Keratinocyte (primary cell): ENCODE measurements around the gene RASGRF2. TPM values are rescaled to one million over a fixed set of nuclear protein-coding genes. Genes with fewer than 3 reads are reported as not detected.

ENCODE experiments used
- DNase-seq: peaks from one replicate; pipeline ENCODE4 v3.0.0-alpha.2; 2011; ENCODE audit warnings: low read depth, missing footprints, low spot score
- FAIRE-seq: peaks from 2 replicates; lab custom pipeline; 2011; peaks lifted over from hg19 to GRCh38; lab: Jason Lieb, UNC
- H2AFZ ChIP-seq: 2 replicates; pipeline ENCODE4 v1.6.0; 2012; ENCODE audit warnings: low read length, control low read depth, inconsistent platforms; ENCODE audit not compliant: control insufficient read depth
- H3K27ac ChIP-seq: 2 replicates; pipeline ENCODE4 v1.5.1; 2011; ENCODE audit warnings: low read length; ENCODE audit not compliant: control insufficient read depth, insufficient read depth
- H3K27me3 ChIP-seq: 3 replicates; pipeline ENCODE4 v1.6.0; 2011; ENCODE audit warnings: low read length; ENCODE audit not compliant: control insufficient read depth, insufficient read depth; ENCODE audit errors: extremely low read depth
- H3K36me3 ChIP-seq, 2 experiments: 2 replicates in 1 of 2; 3 replicates in 1 of 2; pipeline ENCODE4 v1.5.1; 2011; ENCODE audit warnings: low read length in 2 of 2, mild to moderate bottlenecking in 1 of 2; ENCODE audit not compliant: control insufficient read depth in 2 of 2, insufficient read depth in 2 of 2; ENCODE audit errors: extremely low read depth in 1 of 2
- H3K4me1 ChIP-seq: 3 replicates; pipeline ENCODE4 v1.5.1; 2011; ENCODE audit warnings: low read length; ENCODE audit not compliant: control insufficient read depth, insufficient read depth; ENCODE audit errors: extremely low read depth
- H3K4me2 ChIP-seq: 3 replicates; pipeline ENCODE4 v1.6.0; 2011; ENCODE audit warnings: low read depth, low read length; ENCODE audit not compliant: control insufficient read depth, insufficient read depth; ENCODE audit errors: extremely low read depth
- H3K4me3 ChIP-seq, 3 experiments: fragments of 200-600 bp in 1 of 3; sonication (generic) in 1 of 3; 2 replicates in 2 of 3; 3 replicates in 1 of 3; pipeline ENCODE4 v1.5.1; 2011 to 2016; ENCODE audit warnings: low read length in 3 of 3, mild to moderate bottlenecking in 3 of 3, control low read depth in 2 of 3, inconsistent platforms in 1 of 3, low read depth in 1 of 3, mixed read lengths in 1 of 3, mixed run types in 1 of 3, moderate library complexity in 1 of 3; ENCODE audit not compliant: control insufficient read depth in 2 of 3, insufficient read depth in 2 of 3; ENCODE audit errors: extremely low read depth in 1 of 3
- H3K79me2 ChIP-seq: 2 replicates; pipeline ENCODE4 v1.6.0; 2012; ENCODE audit warnings: low read length; ENCODE audit not compliant: control insufficient read depth, insufficient read depth
- H3K9ac ChIP-seq: 3 replicates; pipeline ENCODE4 v1.6.0; 2011; ENCODE audit warnings: low read length; ENCODE audit not compliant: control insufficient read depth, insufficient read depth; ENCODE audit errors: extremely low read depth
- H3K9me1 ChIP-seq: 3 replicates; pipeline ENCODE4 v1.6.0; 2011; ENCODE audit warnings: low read length; ENCODE audit not compliant: control insufficient read depth, insufficient read depth; ENCODE audit errors: extremely low read depth
- H3K9me3 ChIP-seq: 2 replicates; pipeline ENCODE4 v1.5.1; 2012; ENCODE audit warnings: low read depth, low read length; ENCODE audit not compliant: control insufficient read depth
- H4K20me1 ChIP-seq: 3 replicates; pipeline ENCODE4 v1.6.0; 2011; ENCODE audit warnings: low read length; ENCODE audit not compliant: control insufficient read depth, insufficient read depth; ENCODE audit errors: extremely low read depth
- CTCF ChIP-seq, 3 experiments: IDR thresholded peaks in 1 of 3; conservative IDR thresholded peaks in 1 of 3; optimal IDR thresholded peaks in 1 of 3; 2 replicates in 2 of 3; 3 replicates in 1 of 3; pipeline versions ENCODE3 to v1.5.1; 2011; ENCODE audit warnings: low read length in 3 of 3, mild to moderate bottlenecking in 3 of 3, moderate library complexity in 2 of 3, control low read depth in 1 of 3, inconsistent platforms in 1 of 3; ENCODE audit not compliant: insufficient read depth in 2 of 3; ENCODE audit errors: extremely low read depth in 1 of 3
- EZH2 ChIP-seq: IDR thresholded peaks from one replicate; pipeline ENCODE4 v1.6.1; 2012; ENCODE audit warnings: inconsistent platforms, mild to moderate bottlenecking, low read length, moderate library complexity
- dilution Hi-C: fragments of 300-500 bp; cut with MboI; formaldehyde crosslinking; loops from one replicate; pipeline ENCODE4 v1.7.0; 2020; ENCODE audit warnings: low sequenced_read_pairs; ENCODE audit not compliant: extremely low pct_ligation_motif_present
- polyA plus RNA-seq, 5 experiments: library from polyadenylated mRNA; depleted of rRNA in 3 of 5; stranded (reverse) in 3 of 5; stranded (forward) in 1 of 5; unstranded in 1 of 5; fragments of >200 nt; gene quantifications; 1 replicate in 1 of 5; 2 replicates in 3 of 5; 3 replicates in 1 of 5; pipeline versions ENCODE4 v1.2.1 to v1.2.3, GENCODE V29; 2011 to 2012; ENCODE audit warnings: missing spikeins in 2 of 5, low read depth in 1 of 5, low replicate concordance in 1 of 5

The RASGRF2 gene
- polyA plus RNA-seq, 1 donor (not counting 4 experiments of a cell fraction or from before 2014, with no cell fraction given) = 0.03 TPM

- FAIRE-seq = no peak
Measured at GRCh38 chr5:81140943-81141342, 180.8 kb downstream of the RASGRF2 start.

DNA sequence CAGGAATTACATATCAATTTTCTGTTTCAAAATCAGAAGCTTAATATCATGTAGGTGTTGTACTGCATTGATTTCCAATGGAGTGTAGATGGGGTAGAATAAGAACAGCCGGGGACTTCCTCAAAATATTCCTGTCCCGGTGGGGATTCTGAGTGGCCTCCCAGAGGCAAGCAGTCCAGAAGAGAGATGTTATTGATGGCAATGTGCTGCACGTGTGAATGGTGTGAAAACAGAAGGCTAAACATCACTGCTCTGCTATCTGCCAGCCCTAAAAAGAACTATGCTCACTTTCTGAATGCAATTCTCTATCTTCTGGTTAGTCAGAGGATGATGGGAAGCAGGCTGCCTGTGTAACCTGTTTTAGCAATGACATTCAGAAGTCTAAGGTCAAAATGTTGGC is 181.9 kb downstream of the RASGRF2 start:
- no peak for FAIRE-seq

More at GRCh38 chr5:81140943-81141342, 180.8 kb downstream of the RASGRF2 start:
- Histone ChIP-seq H3K36me3 (no peaks in the 10 kb centered on the region), H3K79me2 (no peaks in the 10 kb centered on the region), H3K4me3 (no peak overlapping the region), H3K9me3 (no peaks in the 10 kb centered on the region), H3K4me1 (no peaks in the 10 kb centered on the region), H2AFZ (no peak overlapping the region), H3K9ac (no peak overlapping the region), H3K27ac (no peak overlapping the region), H3K9me1 (no peaks in the 10 kb centered on the region), H3K4me2 (no peak overlapping the region), H3K27me3 (no peaks in the 10 kb centered on the region), H4K20me1 (no peaks in the 10 kb centered on the region)
- TF ChIP-seq CTCF (optimal IDR thresholded peaks at IDR 0.05 in 1 of 3, IDR thresholded peaks at IDR 0.05 in 1 of 3, conservative IDR thresholded peaks at IDR 0.05 in 1 of 3; ENCODE audit: extremely low read depth in 1 of 3, insufficient read depth in 2 of 3, low read length in 3 of 3) (no peak), EZH2 (no peak)
- DNase-seq = no peak
- dilution Hi-C loops = no loop called here

More for the DNA sequence above, 181.9 kb downstream of the RASGRF2 start:
- Histone ChIP-seq H2AFZ (no peak overlapping the region), H3K27me3 (no peaks in the 10 kb centered on the region), H3K79me2 (no peaks in the 10 kb centered on the region), H4K20me1 (no peaks in the 10 kb centered on the region), H3K9me1 (no peaks in the 10 kb centered on the region), H3K27ac (no peak overlapping the region), H3K9me3 (no peaks in the 10 kb centered on the region), H3K4me2 (no peak overlapping the region), H3K36me3 (no peaks in the 10 kb centered on the region), H3K4me1 (no peaks in the 10 kb centered on the region), H3K4me3 (no peak overlapping the region), H3K9ac (no peak overlapping the region)
- DNase-seq = no peak
- TF ChIP-seq CTCF (optimal IDR thresholded peaks at IDR 0.05 in 1 of 3, IDR thresholded peaks at IDR 0.05 in 1 of 3, conservative IDR thresholded peaks at IDR 0.05 in 1 of 3; ENCODE audit: extremely low read depth in 1 of 3, insufficient read depth in 2 of 3, low read length in 3 of 3) (no peak), EZH2 (no peak)
- dilution Hi-C loops = no loop called here
